IMR-90 (cell line): ENCODE data around the gene ELMOD3.

Experiments used
- BHLHE40 ChIP-seq: fragments of 150-350 bp; IDR thresholded peaks from 2 replicates; pipeline ENCODE4 v1.6.1; 2016; ENCODE audit warnings: mild to moderate bottlenecking, low read depth, low read length
- CEBPB ChIP-seq: IDR thresholded peaks from 2 replicates; pipeline ENCODE4 v1.6.1; 2012; ENCODE audit warnings: low read depth, low read length, improper control_type of control experiment
- CHD1 ChIP-seq: IDR thresholded peaks from 2 replicates; pipeline ENCODE4 v1.6.1; 2012; ENCODE audit warnings: low read depth, low read length, improper control_type of control experiment
- CTCF ChIP-seq: conservative IDR thresholded peaks from 2 replicates; pipeline ENCODE4 v1.5.1; 2012; ENCODE audit warnings: mild to moderate bottlenecking, low read depth, low read length, improper control_type of control experiment
- ELK1 ChIP-seq: fragments of 150-350 bp; IDR thresholded peaks from 2 replicates; pipeline ENCODE4 v1.6.1; 2016; ENCODE audit warnings: low read depth, mild to moderate bottlenecking, low read length, moderate library complexity, borderline replicate concordance
- MAFK ChIP-seq: IDR thresholded peaks from 2 replicates; pipeline ENCODE4 v1.6.1; 2012; ENCODE audit warnings: low read depth, low read length, improper control_type of control experiment
- MAZ ChIP-seq: IDR thresholded peaks from 2 replicates; pipeline ENCODE4 v1.6.1; 2012; ENCODE audit warnings: low read depth, mild to moderate bottlenecking, low read length, improper control_type of control experiment, moderate library complexity, borderline replicate concordance
- MXI1 ChIP-seq: IDR thresholded peaks from 2 replicates; pipeline ENCODE4 v1.6.1; 2012; ENCODE audit warnings: low read depth, mild to moderate bottlenecking, low read length, moderate library complexity, borderline replicate concordance
- POLR2A ChIP-seq: IDR thresholded peaks from 2 replicates; pipeline ENCODE4 v1.6.1; 2012; ENCODE audit warnings: mild to moderate bottlenecking, low read depth, low read length
- RAD21 ChIP-seq: IDR thresholded peaks from 2 replicates; pipeline ENCODE4 v1.6.1; 2012; ENCODE audit warnings: low read length, improper control_type of control experiment
- RCOR1 ChIP-seq: IDR thresholded peaks from 2 replicates; pipeline ENCODE4 v1.6.1; 2012; ENCODE audit warnings: mild to moderate bottlenecking, low read length, improper control_type of control experiment; ENCODE audit not compliant: insufficient replicate concordance
- RFX5 ChIP-seq: IDR thresholded peaks from 2 replicates; pipeline ENCODE4 v1.8.0; 2012; ENCODE audit warnings: low read depth, mild to moderate bottlenecking, low read length, moderate library complexity
- SMC3 ChIP-seq: fragments of 150-350 bp; IDR thresholded peaks from 2 replicates; pipeline ENCODE4 v1.6.1; 2016; ENCODE audit warnings: low read depth, mild to moderate bottlenecking, antibody characterized with exemption, low read length, moderate library complexity
- TF ChIP-seq, protein P1 (sequence below): fragments of 150-350 bp; IDR thresholded peaks from 2 replicates; pipeline ENCODE4 v1.6.1; 2017; ENCODE audit warnings: mild to moderate bottlenecking, antibody characterized with exemption, low read length, low read depth

- TF ChIP-seq CTCF = no peak
- TF ChIP-seq MXI1 = no peak
- TF ChIP-seq RAD21 = no peak
- TF ChIP-seq SMC3 = no peak
- no peak for TF ChIP-seq CEBPB
- no peak for TF ChIP-seq POLR2A
- no peak for TF ChIP-seq RCOR1
- no peak for TF ChIP-seq MAZ
- no peak for TF ChIP-seq MAFK
- no peak for TF ChIP-seq BHLHE40
- TF ChIP-seq ELK1 = no peak
- TF ChIP-seq CHD1 = no peak
- TF ChIP-seq, protein P1, sequence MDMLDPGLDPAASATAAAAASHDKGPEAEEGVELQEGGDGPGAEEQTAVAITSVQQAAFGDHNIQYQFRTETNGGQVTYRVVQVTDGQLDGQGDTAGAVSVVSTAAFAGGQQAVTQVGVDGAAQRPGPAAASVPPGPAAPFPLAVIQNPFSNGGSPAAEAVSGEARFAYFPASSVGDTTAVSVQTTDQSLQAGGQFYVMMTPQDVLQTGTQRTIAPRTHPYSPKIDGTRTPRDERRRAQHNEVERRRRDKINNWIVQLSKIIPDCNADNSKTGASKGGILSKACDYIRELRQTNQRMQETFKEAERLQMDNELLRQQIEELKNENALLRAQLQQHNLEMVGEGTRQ = no peak
- no peak for TF ChIP-seq RFX5
These were observed 80.1 kb downstream of the ELMOD3 start for GRCh38 chr2:85434696-85435095.
